Superior temporal gyrus (tissue), 1 donor: ENCODE measurements around the gene SPRED2.

Experiments
- DNase-seq: peaks from one replicate; pipeline ENCODE4 v3.0.0-alpha.2; 2016; ENCODE audit errors: extremely low spot score

The SPRED2 gene

DNA sequence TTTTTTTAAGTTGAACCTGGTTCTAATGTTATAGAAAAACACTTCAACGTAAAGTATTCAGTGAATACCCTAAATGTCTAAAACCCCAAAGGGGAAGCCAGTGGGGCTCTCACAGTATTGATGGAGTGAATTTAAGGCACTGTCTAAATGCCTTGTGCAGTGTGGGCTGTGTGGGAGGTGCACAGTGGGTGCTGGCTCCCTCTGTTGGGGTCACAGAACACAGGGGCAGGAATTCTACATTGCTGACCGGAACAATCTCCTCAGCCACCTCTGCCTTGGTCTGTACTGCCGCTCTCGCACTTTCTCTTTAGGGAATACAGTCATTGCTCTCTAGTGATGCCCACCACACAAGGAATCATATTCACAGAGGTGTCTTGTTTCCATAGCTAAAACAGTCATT, 45.4 kb downstream of the SPRED2 start:
- DNase-seq, result no peak

DNA sequence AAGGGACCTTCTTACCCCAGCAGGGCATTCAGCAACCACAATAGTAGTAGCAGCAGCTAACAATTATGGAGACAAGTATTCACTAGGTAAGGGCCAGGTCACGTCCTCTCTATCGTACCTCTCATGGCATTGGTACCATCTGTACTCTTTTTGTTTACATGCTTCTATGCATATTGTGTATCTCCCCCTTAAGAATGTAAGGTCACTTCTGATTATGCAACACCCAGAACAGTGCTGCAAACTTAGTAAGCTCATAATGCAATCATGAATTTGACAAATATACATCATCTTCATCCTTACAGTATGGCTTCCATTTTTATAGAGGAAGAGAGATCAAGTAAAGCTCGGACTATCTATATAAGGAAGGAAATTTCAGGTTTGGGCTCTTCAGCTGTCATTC, 46.1 kb downstream of the SPRED2 start:
- no peak for DNase-seq

DNA sequence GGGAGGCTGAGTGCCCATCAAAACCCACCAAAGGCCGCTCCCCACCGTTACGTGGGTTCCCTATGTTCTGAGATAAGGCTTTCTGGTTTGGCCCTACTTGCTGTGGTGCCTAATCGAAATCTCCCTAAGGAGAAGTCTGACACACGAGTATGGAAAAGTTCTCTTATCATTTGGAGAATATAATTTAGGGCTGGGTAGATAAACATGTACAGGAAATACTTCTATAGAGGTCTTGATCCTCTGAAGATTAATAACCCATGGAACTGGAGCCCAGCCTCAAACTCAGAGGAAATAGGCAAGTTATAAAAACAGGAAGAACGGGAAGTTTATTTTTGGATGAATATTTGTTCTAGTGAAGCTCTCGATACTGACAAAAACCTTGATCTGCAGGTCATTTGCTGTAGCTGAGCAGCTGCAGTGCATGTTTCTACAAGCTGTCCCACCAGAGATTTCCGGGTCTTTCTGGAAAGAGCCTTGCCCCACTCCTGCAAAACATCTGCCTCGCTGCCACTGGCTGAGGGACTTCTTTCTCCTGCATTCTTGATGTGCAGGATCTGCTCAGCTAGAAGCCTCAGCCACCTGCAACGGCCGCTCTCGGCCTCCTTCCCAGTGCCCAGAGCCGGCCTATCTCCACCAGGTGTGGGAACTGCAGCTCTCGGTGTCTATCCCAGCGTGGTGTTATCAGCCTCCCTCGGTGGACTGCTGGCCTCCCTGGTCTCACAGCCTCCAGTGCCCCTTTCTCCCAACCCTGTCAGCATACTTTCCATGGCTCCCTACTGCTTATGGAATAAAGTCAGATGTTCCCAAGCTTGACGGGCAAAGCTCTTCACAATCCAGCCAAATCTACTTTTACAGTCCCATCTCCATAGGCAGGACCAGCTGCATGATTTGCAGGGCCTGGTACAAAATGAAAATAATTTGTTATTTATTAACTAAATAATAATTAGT, 48.6 kb downstream of the SPRED2 start:
- DNase-seq, result no peak

DNA sequence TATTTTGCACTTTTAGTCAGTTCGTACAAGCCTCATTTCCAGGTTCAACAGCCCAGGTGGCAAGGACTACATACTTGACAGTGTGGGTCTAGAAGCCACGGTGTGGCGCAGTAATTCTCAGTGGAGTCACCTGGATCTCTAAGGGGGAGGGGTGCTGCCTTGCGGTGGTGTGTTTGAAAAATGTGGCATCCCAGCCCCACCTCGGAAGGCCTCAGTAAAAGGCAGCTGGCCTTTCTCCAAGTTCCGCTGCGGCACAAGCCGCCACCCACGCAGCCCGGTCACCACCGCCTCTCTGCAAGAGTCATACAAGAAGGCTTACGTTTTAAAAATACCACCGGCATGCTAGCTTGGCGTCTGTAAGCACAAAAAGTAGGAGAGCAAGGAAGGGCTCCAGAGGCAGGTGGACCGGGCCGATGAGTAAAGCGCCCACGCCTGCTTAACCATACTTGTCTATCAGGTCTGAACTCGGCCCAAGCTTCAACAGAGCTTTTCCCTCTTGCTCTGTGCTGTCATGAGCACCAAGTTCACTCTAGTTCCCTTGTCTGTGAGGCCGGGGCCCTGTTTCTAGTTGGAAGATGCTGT, 49.5 kb downstream of the SPRED2 start:
- no peak for DNase-seq

DNA sequence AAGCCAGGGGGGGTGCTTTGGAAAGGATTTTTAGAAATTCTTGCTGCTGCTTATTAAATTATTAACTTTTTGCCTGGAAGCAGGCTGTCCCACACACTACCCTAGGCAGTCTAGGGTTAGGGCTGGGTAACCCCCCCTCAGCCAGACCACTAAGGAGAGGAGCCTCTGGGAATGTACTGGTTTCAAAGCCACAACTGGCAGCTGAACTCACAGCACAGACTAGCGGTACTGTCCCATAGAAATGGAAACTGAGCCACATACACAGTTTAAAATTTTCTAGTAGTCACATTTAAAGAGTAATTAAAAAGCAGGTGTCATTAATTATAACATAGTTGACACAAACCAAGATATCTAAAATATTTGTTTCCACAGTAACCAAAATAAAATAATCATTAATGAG, 50.1 kb downstream of the SPRED2 start:
- no peak for DNase-seq

DNA sequence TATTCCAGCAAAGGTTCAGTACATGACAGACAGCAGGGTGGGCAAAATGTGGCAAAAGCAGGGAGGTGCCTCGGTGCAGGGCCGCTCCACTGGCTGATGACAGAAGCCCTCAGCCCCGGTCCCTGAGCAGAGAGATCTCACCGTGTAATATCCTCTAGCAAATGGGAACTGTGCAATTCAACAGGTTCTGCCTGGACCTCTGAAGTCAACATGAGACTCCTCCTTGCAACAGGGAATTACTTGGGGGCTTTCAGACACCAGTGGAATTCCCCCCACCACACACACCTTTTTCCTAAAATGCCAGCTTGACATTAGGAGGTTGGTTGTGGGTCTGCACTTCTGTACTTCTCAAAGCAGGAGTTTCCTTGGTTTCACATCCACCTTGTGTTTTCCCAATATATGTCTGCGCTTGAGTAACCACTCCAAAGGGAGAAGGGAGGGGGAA, 50.8 kb downstream of the SPRED2 start:
- no peak for DNase-seq

DNA sequence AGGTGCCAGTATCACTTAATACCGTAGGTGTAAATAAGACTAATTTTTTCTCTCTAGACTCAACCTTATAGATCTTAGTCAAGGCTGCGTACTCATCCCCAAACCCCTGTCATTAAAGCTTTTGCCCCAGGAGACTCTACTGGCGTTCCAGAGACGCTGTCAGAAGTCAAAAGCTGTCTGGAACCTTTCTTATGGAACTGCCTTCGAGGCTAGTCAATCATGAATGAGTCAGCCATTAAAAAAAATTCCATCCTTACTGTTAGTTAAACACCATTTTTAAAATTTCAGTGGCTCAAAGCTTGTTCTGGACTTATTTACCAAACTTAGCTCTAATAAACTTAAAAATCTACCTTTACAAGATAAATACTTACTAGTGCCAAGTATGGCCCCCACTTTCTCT, 52.1 kb downstream of the SPRED2 start:
- no peak for DNase-seq

DNA sequence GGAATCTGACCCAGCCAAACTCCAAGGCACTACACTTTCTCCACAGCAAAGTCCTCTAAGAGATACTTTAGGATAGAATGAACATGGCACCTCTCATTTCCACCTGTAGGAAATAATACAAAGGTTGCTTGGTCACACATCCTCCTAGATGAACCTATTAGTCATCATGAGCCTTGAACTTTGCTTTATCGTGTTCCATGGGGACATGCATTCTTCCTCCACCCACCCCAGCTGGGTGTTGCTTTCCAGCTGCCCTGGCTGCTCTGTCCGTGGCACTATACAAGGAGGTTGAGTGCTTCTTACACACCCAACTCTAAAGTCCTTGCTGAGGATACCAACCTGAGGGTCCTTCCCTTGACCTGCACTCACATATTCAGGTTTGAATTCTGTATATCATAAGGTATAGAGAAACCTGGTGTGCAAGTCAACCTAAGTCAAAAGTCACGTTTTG, 52.7 kb downstream of the SPRED2 start:
- DNase-seq, result no peak

DNA sequence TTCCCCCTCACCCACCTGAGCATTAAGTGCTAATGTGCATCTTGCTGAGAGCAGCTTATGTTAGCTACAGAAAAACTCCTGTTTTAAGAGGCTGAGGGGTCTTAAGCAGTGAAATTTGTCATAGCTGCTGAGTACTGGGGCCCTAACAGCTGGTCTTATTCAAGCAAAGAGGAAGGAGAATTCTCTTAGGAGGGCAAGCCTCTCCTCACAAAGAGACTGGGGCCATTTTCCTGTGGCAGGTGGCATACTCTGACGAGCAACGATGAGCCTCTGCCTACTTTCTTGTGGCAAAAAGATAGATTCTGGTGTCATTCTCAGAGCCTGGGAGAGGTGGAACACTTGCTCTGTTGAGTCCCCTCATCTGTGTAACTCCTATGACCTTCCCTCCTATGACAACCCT, 53.2 kb downstream of the SPRED2 start:
- DNase-seq, result no peak

DNA sequence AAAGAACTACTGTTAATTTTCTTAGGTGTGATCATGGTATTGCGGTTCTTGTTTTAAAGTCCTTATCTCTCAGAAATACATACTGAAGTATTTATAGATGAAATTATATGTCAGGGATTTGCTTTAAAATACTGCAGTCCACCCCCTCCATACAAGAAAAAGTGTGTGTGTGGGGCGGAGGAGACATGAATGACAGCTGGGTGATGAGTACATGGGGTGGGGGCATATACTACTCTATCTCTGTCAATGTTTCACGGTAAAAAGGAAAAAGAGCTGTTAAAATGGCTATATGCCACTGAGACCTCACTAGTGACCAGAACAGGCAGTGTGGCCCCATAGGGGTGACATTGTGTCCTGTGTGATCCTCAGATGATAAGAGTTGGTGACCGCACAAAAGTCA, 54.1 kb downstream of the SPRED2 start:
- DNase-seq, result no peak

DNA sequence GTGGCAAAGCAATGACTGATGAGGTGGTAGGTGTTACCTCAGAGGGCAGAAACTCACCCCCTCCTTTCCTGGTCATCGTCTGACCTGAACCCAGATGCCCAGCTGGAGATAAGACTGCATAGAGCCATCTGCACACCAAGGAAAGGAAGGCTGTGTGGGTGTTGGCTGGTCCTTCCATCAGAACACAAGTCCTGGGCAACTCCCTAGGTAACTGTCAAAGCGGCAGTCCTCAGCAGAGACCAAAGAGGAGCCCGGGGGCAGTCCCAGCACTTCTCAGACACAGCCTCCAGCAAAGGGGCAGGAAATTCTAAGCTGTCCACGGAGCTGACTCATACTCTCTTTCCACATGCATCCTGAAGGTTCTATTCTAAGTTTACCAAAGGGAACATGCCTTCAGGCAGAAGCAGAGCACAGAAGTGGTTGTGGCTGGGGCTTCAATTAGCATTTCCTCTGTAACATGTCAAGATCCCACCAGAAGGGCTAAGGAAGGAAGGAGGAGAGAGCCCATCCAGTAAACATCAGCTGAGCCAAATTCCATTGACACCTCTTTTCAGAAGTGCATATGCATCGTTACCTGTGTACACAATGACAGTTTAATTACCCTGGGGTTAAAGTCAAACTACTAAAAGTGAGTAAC, 54.7 kb downstream of the SPRED2 start:
- DNase-seq, result no peak

DNA sequence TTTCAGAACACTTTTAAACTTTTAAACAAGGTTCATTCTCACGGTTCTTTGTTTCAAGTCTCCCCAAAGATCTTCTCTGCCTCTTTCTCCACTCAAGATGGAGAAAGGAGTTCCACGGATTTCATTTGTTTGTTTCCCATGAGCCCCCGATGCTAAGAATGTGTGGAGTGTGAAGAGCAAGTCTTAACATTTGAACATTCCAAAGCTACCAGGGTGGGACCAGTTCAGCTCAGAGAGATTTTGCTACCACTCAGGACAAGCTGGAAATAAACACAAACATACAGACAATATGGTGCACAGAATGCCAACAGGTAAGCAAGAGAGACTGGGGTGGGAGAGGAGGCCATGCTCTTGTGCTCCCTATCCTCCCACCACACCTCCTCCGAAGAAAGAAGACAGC, 56.7 kb downstream of the SPRED2 start:
- DNase-seq, result no peak

DNA sequence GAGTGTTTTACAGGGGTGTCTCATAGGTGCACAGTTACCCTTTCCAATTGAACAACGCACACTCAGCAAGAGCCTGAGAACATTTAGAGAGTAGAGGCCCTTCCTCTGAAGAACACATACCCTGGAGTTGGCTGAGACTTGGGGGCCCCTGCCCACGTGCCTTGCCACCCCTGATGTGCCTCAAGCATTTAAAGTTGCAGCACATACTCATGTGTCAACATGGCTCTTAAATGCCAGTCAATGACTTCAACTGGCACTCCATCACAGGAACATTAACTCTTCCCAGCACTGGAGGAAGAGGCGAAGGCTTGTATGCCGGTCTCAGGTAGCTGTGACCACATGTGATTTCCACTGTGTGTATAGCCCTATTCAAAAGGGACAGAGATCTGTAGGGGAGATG, 57.4 kb downstream of the SPRED2 start:
- no peak for DNase-seq

DNA sequence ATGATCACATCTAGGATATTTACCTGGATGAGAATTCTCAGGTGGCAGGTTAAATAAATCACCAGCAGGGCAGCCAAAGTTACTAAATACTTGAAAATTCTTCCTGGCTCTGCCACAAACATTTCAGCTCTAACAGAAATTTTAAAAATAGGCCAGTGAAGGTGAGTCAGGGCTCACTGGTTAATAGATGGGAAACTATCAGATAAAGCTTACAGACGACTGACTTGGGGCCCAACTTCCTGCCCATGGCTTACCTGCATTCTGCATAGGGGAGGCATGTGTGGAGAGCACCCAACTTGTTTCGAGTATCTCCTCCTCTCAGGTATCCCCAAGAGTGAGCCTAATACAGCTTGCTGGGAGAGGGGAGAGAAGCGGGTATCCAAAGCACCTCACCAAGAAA, 57.8 kb downstream of the SPRED2 start:
- no peak for DNase-seq

DNA sequence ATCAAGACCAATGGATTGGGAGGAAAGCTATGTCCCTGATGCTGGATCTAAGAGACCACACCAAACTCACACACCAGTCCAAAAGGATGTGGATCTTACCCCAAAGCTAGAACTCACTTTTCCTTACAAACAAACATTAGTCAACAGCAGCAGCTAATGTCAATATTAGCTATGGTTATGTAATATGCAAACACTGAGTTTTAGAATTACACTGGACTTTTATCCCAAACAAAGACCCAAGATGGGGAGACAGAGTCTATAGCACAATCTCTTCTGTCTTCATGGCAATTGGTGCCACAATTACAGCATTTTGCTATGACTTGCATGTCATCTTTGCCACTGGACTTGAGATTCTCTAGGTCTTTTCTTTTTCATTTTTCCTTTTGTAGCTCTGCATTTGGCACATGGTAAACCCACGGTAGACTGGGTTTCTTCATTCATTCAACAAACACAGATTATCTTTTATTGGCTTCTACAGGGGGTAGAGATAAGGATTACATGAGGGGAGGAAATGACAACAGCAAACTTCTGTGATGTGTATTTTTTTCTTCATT, 59.0 kb downstream of the SPRED2 start:
- DNase-seq, result no peak

DNA sequence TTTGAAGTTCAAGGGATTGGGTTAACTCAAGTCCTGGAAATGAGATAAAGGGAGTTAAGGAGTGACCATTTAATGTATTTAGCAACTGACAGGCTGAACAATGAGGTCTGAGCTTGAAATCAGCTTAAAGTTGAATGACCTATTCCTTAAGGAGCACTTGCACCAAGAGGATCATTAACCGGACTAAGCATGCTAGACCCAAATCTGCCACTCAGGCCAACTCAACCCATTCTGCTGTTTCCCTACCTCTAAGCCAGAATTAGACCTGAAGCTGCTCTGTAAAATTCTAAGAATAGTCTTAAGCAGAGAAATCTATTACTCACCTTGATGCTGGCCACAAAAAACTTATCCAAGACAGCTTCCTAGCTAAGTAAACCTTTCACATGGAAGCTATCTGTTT, 59.8 kb downstream of the SPRED2 start:
- DNase-seq, result no peak

DNA sequence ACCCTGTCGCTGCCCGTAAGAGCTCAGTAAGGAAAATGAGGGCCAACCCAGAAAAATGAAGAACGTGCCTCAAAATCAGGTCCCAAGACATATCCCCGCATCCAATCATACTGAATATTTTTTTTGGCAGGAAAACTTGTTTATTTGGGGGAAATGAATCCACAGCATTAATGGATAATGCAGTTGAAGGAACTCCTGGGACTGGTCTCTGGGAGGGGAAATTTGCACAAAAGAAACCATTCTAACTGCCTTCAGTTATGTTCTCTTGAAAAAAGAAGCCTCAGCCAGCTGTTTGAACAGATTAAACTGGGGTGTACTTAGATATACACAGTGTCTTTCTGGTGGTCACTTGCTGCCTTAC, 61.3 kb downstream of the SPRED2 start:
- DNase-seq, result no peak

DNA sequence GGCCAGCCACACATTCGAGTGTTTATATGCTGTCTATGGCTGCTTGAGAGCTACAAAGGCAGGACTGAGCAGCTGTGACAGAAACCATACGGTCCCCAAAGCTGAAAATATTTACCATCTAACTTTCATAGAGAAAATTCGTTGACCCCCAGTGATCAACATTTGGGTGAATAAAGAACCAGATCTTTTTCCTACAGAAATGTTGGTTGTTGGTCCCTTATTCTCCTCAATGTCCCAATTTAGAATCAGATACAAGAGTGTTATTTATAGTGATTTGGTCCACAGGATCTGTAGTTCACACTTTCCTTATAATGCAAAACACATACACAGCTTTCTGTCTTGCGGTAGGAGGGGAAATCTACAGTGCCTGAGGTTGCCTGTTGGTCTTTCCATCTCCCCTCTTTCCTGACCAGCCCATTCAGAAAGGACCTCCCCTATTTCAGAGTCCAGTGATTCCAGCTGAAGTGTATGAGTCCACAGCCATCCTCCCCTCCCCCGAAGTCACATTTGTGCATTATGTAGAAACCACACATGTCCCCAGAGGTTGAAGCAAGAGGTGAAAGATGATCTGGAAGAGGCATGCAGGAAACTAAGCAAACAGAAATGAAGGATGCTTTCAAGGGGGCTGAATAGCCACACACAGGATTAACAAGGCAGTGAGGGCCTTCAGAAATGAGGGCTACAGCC, 61.9 kb downstream of the SPRED2 start:
- DNase-seq, result no peak

DNA sequence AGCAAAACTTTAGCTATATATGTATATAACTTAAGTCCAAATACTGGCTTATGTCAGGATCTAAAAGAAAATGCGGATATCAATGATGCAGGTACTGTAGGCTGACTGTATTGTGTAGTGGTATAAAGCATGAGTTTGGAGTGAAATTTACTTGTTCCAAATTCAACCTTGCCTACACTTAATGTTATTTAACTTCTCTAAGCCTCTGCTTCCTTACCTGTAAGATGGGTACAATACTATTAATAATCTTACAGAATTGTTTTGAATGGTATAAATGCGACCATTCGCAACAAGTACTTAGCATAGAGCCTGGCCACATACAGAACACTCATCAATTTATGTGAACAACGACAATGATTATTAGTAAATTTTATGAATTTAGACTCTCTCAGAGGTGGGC, 62.4 kb downstream of the SPRED2 start:
- DNase-seq, result no peak

DNA sequence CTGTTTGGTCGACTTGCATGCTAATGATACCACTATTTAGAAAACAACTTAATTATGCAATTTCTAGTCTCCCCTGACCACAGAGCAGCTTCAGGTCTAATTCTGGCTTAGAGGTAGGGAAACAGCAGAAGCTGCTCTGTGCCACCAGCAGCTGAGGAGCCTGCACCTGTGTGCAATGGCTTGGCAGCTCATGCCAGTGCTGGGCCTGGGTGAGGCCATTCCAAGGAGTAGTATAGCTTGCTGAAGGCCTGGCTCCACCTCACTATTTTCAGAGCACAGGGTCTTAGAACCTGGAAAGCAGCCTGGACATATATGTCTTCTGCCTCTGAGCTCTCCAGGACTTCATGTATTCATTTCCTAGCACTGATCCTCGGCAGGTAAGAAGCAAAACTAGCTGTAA, 62.8 kb downstream of the SPRED2 start:
- no peak for DNase-seq

DNA sequence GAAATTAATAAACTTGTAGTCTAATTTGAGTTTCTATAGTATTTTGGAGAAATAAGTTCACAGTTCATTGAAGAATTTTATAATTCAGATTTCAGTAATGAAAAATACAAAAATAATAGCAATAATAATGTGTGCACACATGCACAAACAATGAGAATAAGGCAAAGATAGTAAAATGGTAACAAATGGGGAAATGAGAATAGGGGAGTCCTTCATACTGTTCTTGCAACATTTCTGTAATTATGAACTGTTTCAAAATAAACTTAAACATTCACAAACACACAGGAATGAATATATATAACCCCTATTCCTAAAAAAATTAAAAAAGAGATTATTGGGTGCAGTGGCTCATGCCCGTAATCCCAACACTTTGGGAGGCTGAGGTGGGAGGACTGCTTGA, 63.9 kb downstream of the SPRED2 start:
- DNase-seq, result no peak

DNA sequence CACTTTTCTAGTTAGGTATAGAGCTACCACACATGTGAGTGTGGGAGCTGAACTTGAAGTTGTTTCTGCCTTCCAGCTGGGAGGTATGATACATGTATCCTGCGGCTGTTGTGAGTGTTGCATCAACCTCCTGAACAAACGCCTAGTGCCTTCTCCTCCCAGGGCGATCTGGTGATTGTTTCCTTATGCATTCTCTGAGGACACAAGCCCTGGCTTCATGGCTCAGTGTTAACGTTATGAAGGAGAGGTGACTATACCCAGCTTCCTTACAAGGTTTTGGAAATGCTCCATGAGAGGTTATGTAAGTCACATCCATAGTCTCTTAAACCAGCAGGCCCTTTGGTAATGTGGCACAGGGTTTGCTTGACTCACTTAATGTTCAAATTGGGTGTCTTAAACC, 64.9 kb downstream of the SPRED2 start:
- no peak for DNase-seq
